MM.1S (cell line): Measurements from ENCODE around the gene CTSZ.
"Not testable (repeated sequence)": the region's sequence is repeated elsewhere in the genome, so short reads cannot be mapped to it uniquely, and the experiment has no call there.

Experiments used
- CTCF ChIP-seq: fragments of 300-600 bp; sonication (generic); IDR thresholded peaks from 2 replicates; pipeline ENCODE4 v1.5.1; 2016; ENCODE audit warnings: antibody characterized with exemption, low read length, mixed read lengths
- EZH2 ChIP-seq: fragments of 300-600 bp; sonication (generic); optimal IDR thresholded peaks from 2 replicates; pipeline ENCODE3; 2017; ENCODE audit warnings: low read depth, mild to moderate bottlenecking, antibody characterized with exemption, low read length, mixed read lengths

GRCh38 chr20:58983115-58983468 is 24.0 kb downstream of the CTSZ start:
- TF ChIP-seq CTCF, EZH2: not testable (repeated sequence)
